Inflammatory macrophage treated with lipopolysaccharide for 4 hours (primary cell): ENCODE measurements around the gene P3H3.
A peak's percentile ranks its signal among the peaks of the same experiment; 100 is the strongest.

Experiments
- DNase-seq: peaks from one replicate; pipeline ENCODE4 v3.0.0-alpha.2; 2020

The P3H3 gene

GRCh38 chr12:6809056-6809455 is 19.2 kb upstream of the P3H3 start:
- DNase-seq, result no peak

GRCh38 chr12:6810758-6811157 is 17.4 kb upstream of the P3H3 start:
- no peak for DNase-seq

DNA sequence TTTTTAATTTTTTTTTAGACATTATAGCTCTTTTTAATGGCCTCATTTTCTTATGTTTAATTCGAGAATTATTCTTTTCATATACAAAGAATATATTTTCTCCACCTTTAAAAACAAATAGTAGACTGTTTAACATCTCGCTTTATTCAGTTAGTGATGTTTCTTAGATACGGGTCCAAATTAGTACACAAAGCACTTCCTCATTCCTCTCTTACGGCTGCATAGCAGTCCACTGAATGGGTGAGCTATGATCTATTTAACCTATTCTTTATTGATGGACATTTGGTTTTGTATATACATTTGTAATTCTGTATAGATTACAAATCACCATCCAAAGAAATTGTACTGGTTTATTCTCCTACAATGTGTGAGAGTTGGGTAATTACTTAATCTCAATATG is 14.8 kb upstream of the P3H3 start:
- no peak for DNase-seq

DNA sequence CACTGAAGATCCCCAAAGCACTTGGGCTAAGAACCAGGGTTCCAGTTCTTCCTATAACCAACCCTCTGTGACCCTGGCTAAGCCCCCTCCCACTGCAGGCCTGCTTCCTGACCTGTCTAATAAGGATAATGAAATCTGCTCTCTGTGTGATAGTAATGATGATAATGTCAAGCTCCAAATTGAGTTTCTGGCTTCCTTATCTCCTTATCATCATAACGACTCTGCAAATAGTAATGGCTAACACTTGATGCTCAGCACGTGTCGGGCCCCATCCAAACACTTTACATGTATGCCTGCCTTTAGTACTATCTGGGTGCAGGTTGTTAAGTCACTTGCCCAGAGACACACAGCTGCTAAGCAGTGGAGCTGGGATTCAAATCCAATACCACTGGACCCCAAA is 11.6 kb upstream of the P3H3 start:
- DNase-seq, result no peak

DNA sequence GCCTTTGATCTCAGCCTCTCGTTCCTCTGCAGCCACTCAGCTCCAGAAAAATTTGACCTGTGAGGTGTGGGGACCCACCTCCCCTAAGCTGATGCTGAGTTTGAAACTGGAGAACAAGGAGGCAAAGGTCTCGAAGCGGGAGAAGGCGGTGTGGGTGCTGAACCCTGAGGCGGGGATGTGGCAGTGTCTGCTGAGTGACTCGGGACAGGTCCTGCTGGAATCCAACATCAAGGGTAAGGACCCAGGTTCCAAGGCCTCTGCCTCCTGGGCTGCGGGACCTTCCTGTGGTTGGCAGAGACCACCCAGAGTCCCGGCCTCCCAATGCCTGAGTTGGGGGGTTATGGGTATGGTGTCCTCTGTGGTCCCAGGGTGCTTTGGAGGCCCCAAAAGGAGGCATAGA is 11.1 kb upstream of the P3H3 start:
- DNase-seq, result no peak

GRCh38 chr12:6817662-6818157 is 10.5 kb upstream of the P3H3 start:
- no peak for DNase-seq

GRCh38 chr12:6818222-6818621 is 10.0 kb upstream of the P3H3 start:
- DNase-seq, result no peak

GRCh38 chr12:6818645-6819044 is 9.6 kb upstream of the P3H3 start:
- DNase-seq, result no peak

GRCh38 chr12:6819106-6820030 is 8.8 kb upstream of the P3H3 start:
- DNase-seq, result no peak

GRCh38 chr12:6820166-6820565 is 8.0 kb upstream of the P3H3 start:
- DNase-seq, result no peak

DNA sequence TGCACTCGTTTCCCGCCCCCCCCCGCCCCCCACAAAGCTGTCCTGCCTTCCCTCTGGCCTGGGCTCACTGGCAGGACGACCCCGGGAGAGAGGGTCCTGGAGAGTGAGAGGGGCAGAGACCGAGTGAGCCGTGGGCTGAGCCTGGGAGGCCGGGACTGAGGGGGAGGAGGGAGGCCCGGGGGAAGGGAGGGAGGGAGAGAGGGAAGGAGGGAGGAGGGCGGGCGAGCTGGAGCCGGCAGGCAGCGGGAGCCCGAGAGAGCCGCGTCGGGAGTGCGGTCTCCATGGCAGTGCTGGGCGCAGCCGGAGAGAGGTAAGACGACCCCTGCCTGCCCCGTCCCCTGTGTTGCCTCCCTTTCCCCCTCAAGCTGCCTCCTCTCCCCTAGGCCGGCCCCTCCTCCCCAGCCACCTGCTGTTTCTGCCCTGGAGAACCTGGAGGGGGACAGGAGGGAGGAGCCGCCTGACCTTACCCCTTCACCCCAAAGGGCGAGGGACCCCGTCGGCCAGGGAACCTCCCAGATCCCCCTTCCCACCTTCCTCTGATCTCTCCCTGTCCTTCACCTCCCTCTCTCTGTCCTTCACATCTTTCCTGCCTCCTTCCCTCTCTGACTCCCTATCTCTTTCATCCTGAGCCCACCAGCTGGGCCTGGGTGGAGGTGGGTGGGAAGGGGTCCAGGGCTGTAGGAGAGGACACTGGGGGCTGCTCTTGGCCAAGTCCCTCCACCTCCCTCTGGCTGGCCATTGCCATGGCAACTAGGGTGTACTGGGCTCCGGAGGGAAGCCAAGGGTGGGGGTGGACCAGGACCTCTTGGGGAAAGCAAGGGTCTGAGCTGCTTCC is 6.4 kb upstream of the P3H3 start, which contains the start of gene GPR162:
Gene GPR162, plus strand, starts transcription at position 231 of the 835 bp plus-strand sequence. CDS start 2,078 bp downstream, outside the sequence.
- DNase-seq, result peak; percentile 10

DNA sequence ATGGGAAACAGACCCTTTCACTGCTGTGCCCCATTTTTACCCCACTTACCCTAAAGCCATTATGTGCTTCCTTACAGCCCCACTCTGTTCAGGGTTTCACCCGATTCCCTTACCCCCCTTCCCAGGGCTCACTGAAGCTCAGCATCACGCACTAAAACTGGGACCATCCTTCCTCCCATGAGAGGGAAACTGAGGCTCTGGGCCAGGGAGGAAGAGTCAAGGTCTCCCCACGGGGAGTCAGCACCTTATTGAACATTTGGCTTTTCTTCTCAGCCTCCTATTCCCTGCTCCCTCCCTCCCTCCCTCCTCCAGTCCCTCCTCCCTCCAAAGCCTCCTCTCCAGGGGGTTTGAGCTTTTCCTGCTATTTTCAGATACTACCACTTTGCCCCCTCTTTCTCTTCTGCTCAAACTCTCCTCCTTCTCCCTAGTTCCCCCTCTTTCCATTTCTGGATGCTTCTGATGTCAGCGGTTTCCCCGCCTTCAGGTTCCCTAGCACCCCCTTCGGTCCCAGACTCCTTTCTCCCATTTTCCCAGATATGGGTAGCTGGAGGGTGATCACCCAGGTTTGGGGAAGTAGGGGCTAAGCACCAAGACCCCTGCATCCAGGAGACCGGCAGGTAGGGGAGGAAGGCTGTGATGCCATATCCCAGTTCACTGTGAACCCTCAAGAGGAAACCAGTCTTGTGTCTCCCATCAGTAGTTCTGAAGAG is 5.6 kb upstream of the P3H3 start:
- DNase-seq, result no peak

DNA sequence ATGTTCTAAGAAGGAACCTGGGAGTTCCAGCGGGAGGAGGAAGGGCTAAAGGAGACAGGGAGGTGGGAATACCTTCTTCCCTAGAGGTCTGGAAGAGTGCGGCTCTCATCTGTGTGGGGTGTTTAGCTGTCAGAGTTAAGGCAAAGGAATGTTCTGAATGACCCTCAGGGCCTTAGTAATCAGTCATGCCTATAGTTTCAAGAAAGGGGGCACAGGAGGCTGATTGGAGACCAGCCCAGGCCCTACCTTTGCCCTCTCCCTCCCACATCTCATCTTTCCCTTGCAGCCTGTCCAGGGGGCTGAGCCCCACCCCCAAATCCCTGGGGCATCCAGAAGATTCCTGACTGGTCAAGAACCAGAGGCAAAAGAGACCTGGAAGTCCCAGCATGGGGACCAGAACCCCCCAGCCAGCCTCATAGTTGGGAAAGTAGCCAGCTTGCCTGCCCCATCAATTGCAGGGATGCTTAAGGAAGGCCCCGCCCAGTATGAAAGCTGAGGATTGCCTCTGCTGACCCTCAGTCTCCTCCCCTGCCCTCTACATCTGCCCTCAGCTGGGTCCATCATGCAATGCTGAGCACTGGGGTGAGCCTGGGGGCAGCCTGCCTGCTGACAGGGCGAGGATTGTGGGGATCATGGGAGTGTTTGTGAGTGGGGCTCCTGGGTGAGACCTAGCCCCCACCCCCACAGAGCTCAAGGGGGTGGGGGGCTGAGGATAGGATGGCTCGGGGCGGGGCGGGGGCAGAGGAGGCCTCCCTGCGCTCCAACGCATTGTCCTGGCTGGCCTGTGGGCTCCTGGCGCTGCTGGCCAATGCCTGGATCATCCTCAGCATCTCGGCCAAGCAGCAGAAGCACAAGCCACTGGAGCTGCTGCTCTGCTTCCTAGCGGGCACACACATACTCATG is 4.8 kb upstream of the P3H3 start:
- DNase-seq, result no peak

DNA sequence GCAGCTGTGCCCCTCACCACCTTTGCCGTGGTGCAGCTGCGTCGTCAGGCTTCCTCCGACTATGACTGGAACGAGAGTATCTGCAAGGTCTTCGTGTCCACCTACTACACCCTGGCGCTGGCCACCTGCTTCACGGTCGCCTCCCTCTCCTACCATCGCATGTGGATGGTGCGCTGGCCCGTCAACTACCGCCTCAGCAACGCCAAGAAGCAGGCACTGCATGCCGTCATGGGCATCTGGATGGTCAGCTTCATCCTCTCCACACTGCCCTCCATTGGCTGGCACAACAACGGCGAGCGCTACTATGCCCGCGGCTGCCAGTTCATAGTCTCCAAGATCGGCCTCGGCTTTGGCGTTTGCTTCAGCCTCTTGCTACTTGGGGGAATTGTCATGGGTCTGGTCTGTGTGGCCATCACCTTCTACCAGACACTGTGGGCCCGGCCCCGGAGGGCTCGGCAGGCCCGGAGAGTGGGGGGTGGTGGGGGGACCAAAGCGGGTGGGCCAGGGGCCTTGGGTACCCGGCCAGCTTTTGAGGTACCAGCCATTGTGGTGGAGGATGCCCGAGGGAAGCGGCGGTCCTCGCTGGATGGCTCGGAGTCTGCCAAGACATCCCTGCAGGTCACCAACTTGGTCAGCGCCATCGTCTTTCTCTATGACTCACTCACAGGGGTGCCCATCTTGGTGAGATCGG is 4.0 kb upstream of the P3H3 start:
- DNase-seq, result no peak

- DNase-seq, result no peak
Observed at GRCh38 chr12:6824901-6825381, 3.3 kb upstream of the P3H3 start.

- peak; percentile 76 for DNase-seq
Observed at GRCh38 chr12:6825398-6826124, 2.6 kb upstream of the P3H3 start.

- DNase-seq, result no peak
Observed at GRCh38 chr12:6826125-6826733, 2.0 kb upstream of the P3H3 start.

DNA sequence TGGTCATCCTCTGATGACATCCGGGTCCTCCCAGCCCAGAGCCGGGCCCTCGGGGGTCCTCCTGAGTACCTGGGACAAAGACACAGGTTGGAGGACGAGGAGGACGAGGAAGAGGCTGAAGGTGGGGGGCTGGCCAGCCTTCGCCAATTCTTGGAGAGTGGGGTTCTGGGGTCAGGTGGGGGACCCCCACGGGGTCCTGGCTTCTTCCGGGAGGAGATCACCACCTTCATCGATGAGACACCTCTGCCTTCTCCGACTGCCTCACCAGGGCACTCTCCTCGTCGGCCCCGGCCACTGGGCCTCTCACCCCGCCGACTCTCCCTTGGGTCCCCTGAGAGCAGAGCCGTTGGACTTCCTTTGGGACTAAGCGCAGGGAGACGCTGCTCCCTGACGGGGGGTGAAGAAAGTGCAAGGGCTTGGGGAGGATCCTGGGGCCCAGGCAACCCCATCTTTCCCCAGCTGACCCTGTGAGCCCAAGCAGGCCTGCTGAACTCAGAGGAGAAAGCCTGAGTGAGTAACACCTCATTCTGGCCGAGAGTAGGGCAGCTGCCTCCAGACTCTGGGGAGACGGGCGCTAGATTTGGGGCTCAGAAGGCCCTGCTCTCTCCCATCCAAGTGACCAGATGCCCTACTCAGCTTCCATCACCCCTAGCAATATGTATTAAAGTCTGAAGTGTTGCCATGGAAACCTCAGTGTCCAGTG is 1.3 kb upstream of the P3H3 start:
- DNase-seq, result no peak

DNA sequence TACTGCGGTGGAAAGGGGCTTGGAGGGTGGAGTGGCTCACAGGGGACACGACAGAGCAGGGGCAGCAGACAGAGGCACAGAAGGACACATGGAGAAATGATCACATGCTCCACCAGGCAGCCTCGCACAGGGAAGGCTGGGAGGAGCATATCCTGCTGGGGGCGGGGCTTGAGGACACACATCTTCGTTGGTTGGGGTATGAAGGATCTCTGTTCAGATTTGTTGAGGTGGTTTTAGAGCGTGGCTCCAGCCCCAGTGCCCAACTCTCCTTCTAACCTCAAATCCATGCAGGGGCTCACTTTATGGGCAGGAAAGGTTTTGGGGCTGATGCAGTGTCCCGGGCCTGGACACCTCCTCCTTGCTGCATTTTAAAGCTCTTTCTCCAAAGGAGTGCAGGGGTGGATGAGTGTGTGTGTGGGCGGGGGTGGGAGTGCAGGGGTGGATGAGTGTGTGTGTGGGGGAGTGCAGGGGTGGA is 733 bp upstream of the P3H3 start:
- peak; percentile 58 for DNase-seq
